Measurements from ENCODE around the gene AIG1. TPM values are rescaled to one million over a fixed set of nuclear protein-coding genes. Genes with fewer than 3 reads are reported as not detected.

AIG1 gene
- total and polyA plus RNA-seq, 2 experiments from 2014 or later = 44.7 to 46.9 TPM

DNA sequence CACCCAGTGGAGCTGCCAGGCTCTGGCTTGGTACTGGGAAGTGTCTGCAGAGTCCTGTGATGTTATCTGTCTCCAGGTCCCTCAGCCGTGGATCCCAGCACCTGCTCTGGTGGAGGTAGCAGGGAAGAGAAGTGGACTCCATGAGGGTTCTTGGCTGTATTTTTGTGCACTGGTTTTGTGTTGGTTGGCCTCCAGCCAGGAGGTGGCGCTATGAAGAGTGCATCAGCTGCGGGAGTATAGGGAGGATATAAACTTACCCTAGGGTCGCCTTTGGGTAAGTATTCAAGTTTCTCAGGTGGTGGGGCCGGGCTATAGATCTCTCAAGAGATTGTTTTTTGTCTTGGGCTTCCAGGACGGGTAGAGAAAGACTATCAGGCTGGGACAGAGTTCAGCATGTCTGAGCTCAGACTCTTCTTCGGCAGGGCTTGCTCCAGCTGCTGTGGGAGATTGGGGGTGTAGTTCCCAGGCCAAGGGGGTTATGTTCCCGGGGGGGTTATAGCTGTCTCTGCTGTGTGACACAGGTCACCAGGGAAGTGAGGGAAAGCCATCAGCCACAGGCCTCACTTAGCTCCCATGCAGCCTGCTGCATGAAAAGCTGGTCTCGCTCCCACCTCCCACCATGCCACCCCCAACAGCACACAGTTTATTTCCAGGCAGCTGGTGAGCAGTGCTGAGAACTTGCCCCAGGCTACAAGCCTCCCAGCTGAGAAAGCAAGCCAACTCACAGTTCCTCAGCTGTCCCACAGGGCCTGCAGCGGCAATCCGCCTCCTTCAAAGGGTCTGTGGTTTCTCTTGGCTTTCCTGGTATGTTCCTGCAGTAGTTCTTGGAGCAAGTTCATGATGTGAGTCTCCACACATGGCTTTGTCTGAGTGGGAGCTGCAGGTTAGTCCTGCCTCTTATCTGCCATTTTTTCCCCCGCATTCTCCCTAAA, 115.7 kb downstream of the AIG1 start:
- Histone ChIP-seq H3K4me2 (ENCODE audit: unreplicated experiment) (peak overlapping the region; percentile 9), H3F3A (ENCODE audit: insufficient read depth) (peaks cover 9% of the 10 kb centered on the region; the same call in 1 of the 2 replicates), H3K9me2 (ENCODE audit: insufficient read depth) (no peaks in the 10 kb centered on the region), H3K4me3 (no peak overlapping the region), H3K9me3 (ENCODE audit: low read depth) (no peaks in the 10 kb centered on the region), H3K27ac (0 out of 2 replicates have a peak overlapping the region, but pooled peaks have one; percentile 14), H4K20me1 (ENCODE audit: insufficient read depth) (no peaks in the 10 kb centered on the region), H3K4me1 (ENCODE audit: insufficient read depth) (peaks cover 16% of the 10 kb centered on the region), H3K79me2 (ENCODE audit: insufficient read depth) (no peaks in the 10 kb centered on the region), H3K36me3 (ENCODE audit: low read depth) (0 out of 2 replicates have a peak, but pooled peaks cover 3% of the 10 kb centered on the region), H3K27me3 (replicated peaks; ENCODE audit: insufficient read depth) (no peaks in the 10 kb centered on the region), H3K9ac (no peak overlapping the region), H2AFZ (no peak overlapping the region)
- TF ChIP-seq EZH2phosphoT487 (IDR thresholded peaks at IDR 0.05; ENCODE audit: insufficient read depth, low read depth) (no peak), EZH2 (IDR thresholded peaks at IDR 0.05; ENCODE audit: insufficient read depth, poor library complexity, severe bottlenecking) (no peak)
- in situ Hi-C loops (cut with MboI) = no loop called here
- WGBS, 2 experiments (ENCODE audit: low coverage in 1 of 2, low lambda C conversion rate in 2 of 2, missing lambda C conversion rate in 2 of 2) = 74 to 75% methylated on average over 12 of the region's 12 CpGs
- peak; percentile 90 for DNase-seq

DNA sequence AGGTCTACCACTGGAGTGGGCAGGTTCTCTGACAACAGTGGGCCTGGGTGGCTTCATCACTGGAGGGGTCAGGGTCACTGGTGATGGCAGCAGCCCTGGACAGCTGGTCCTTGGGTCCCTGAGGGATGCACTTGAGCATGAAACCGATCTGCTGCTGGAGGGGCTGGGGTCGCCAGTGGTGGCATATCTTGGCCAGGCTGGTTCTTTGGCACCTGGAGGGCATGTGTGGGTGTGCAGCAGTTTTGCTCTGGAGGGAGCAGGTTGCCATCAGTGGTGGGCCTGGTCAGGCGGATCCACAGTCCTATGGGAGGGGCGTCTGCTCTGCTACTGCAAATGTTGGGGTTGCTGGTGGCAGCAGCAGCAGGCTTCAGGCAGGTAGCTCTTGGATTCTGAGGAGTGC, 117.0 kb downstream of the AIG1 start:
- no peak overlapping the region for H2AFZ ChIP-seq
- no peaks in the 10 kb centered on the region for H3K36me3 ChIP-seq (ENCODE audit: low read depth)
- no peaks in the 10 kb centered on the region for H3K9me2 ChIP-seq (ENCODE audit: insufficient read depth)
- in situ Hi-C loops (cut with MboI) = no loop called here
- H4K20me1 ChIP-seq (ENCODE audit: insufficient read depth) = no peaks in the 10 kb centered on the region
- H3K9me3 ChIP-seq (ENCODE audit: low read depth) = no peaks in the 10 kb centered on the region
- TF ChIP-seq EZH2 (IDR thresholded peaks at IDR 0.05; ENCODE audit: insufficient read depth, poor library complexity, severe bottlenecking) (no peak), EZH2phosphoT487 (IDR thresholded peaks at IDR 0.05; ENCODE audit: insufficient read depth, low read depth) (no peak)
- no peak overlapping the region for H3K4me3 ChIP-seq
- H3K27ac ChIP-seq = no peak overlapping the region
- WGBS, 2 experiments (ENCODE audit: low coverage in 1 of 2, low lambda C conversion rate in 2 of 2, missing lambda C conversion rate in 2 of 2) = 88 to 96% methylated on average over 4 of the region's 4 CpGs
- no peak overlapping the region for H3K9ac ChIP-seq
- peaks cover 9% of the 10 kb centered on the region; the same call in 1 of the 2 replicates for H3F3A ChIP-seq (ENCODE audit: insufficient read depth)
- H3K27me3 ChIP-seq (replicated peaks; ENCODE audit: insufficient read depth) = no peaks in the 10 kb centered on the region
- H3K4me2 ChIP-seq (ENCODE audit: unreplicated experiment) = no peak overlapping the region
- peaks cover 17% of the 10 kb centered on the region for H3K4me1 ChIP-seq (ENCODE audit: insufficient read depth)
- H3K79me2 ChIP-seq (ENCODE audit: insufficient read depth) = no peaks in the 10 kb centered on the region
- no peak for DNase-seq

DNA sequence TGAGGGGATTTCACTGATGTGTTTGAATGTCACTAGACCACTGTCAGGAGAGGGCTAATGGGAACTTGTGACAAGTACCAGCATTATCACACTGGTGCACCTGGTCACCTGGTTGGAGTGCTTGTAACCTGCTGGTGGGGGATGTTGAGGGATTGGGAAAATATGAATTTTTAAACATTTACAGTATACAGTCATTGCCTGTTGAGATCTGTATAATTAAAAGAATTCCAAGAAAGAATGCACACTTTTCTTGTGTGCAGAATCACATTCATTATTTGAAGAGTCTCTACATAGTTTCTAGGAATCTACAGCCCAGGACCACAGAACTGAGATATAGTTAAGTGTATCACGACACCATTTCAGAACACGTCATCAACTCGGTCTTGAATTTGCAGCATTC, 118.4 kb downstream of the AIG1 start:
- Histone ChIP-seq H3K27ac (no peak overlapping the region), H3K4me2 (ENCODE audit: unreplicated experiment) (no peak overlapping the region), H2AFZ (no peak overlapping the region), H3K4me1 (ENCODE audit: insufficient read depth) (peaks cover 17% of the 10 kb centered on the region), H3K9me2 (ENCODE audit: insufficient read depth) (no peaks in the 10 kb centered on the region), H3K9ac (no peak overlapping the region), H3K4me3 (no peak overlapping the region), H3F3A (ENCODE audit: insufficient read depth) (peaks cover 9% of the 10 kb centered on the region; the same call in 1 of the 2 replicates), H4K20me1 (ENCODE audit: insufficient read depth) (no peaks in the 10 kb centered on the region), H3K9me3 (ENCODE audit: low read depth) (no peaks in the 10 kb centered on the region), H3K79me2 (ENCODE audit: insufficient read depth) (no peaks in the 10 kb centered on the region), H3K27me3 (replicated peaks; ENCODE audit: insufficient read depth) (no peaks in the 10 kb centered on the region), H3K36me3 (ENCODE audit: low read depth) (no peaks in the 10 kb centered on the region)
- no peak for DNase-seq
- TF ChIP-seq EZH2 (IDR thresholded peaks at IDR 0.05; ENCODE audit: insufficient read depth, poor library complexity, severe bottlenecking) (no peak), EZH2phosphoT487 (IDR thresholded peaks at IDR 0.05; ENCODE audit: insufficient read depth, low read depth) (no peak)
- in situ Hi-C loops (cut with MboI) = no loop called here
- WGBS, 2 experiments (ENCODE audit: low coverage in 1 of 2, low lambda C conversion rate in 2 of 2, missing lambda C conversion rate in 2 of 2) = 96 to 97% methylated on average over 3 of the region's 3 CpGs

DNA sequence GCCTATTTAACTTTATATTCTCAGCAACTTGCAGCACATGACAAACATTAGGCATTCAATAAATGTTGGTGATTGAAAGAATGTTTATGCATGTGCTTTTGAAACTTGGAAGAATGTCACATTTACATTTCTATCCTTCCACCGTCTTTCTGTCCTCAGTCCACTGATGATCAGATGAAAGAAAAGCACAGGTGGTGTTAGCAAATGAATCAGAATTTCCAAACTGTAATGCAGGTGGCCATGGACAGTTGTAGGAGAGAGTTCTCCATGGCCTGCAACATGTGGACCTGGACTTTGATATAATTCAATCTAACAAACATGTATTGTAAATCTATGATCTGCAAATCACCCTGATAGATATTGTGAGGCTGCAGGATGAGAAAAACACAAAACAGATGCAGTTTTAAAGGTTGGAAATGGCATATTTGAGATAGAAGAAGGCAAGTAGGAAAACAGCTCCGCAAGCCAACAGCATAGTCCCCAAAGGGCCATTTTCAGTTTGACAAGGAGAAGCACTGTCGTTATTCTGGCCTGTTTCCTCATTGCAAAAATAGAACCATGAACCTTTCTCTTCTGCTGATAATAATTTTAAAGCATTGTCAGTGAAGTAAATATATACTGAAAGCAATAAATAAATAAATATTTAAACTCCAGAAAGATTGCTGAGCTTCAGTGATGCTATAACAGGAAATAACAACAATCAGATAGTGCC, 119.4 kb downstream of the AIG1 start:
- in situ Hi-C loops (cut with MboI) = no loop called here
- Histone ChIP-seq H3K9me3 (ENCODE audit: low read depth) (no peaks in the 10 kb centered on the region), H3F3A (ENCODE audit: insufficient read depth) (peaks cover 9% of the 10 kb centered on the region; the same call in 1 of the 2 replicates), H3K36me3 (ENCODE audit: low read depth) (no peaks in the 10 kb centered on the region), H3K4me3 (no peak overlapping the region), H3K27ac (no peak overlapping the region), H3K79me2 (ENCODE audit: insufficient read depth) (no peaks in the 10 kb centered on the region), H3K27me3 (replicated peaks; ENCODE audit: insufficient read depth) (no peaks in the 10 kb centered on the region), H3K9me2 (ENCODE audit: insufficient read depth) (no peaks in the 10 kb centered on the region), H3K9ac (no peak overlapping the region), H3K4me2 (ENCODE audit: unreplicated experiment) (no peak overlapping the region), H4K20me1 (ENCODE audit: insufficient read depth) (no peaks in the 10 kb centered on the region), H3K4me1 (ENCODE audit: insufficient read depth) (peaks cover 17% of the 10 kb centered on the region), H2AFZ (no peak overlapping the region)
- no peak for DNase-seq
- TF ChIP-seq EZH2 (IDR thresholded peaks at IDR 0.05; ENCODE audit: insufficient read depth, poor library complexity, severe bottlenecking) (no peak), EZH2phosphoT487 (IDR thresholded peaks at IDR 0.05; ENCODE audit: insufficient read depth, low read depth) (no peak)
- WGBS, 2 experiments (ENCODE audit: low coverage in 1 of 2, low lambda C conversion rate in 2 of 2, missing lambda C conversion rate in 2 of 2) = 73 to 83% methylated on average over 3 of the region's 3 CpGs

All from GM23248 (cell line).